ENCODE data around the gene WNT10A. TPM values are rescaled to one million over a fixed set of nuclear protein-coding genes. Genes with fewer than 3 reads are reported as not detected.
"Not testable (repeated sequence)": the region's sequence is repeated elsewhere in the genome, so short reads cannot be mapped to it uniquely, and the experiment has no call there.

WNT10A gene
- total RNA-seq, 1 experiment from 2014 or later: 0.10 TPM

DNA sequence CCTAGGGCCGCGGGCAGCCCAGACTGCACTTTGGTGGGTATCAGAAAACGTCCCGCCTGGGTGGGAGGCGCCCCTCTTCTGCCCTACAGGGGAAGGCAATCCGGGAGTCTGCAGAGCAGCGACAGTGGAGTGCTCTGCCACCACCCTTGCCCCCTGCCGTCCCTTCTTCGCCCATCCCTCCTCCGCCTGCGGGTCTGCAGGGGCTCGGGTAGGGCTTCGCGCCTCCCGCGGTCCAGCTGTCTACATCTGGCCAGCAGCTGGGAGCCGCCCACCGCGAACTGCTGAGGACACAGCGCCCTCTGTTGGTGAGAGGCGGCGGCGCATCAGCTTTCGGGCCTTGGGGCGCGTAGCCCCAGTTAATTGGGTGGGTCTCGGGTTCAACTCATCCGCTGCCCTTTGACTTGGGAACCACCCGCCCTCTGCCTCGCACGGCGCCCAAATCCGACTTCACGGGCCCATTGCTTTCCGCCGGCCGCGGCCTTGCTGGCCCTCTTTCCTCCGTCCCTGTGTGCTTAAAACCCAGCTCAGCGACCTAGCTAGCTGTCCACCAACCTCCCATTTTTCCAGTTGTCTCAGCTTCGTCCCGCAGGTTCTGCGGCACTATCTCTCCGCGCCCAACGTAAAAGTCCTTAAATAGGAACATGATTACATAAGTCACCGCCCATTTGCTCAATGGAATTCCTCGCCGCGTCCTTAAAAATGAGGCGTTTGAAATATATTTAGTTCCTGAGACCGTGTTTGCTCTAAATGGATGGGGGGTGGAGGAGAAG is 17.6 kb downstream of the WNT10A start:
- no peaks in the 10 kb centered on the region for H3K9me3 ChIP-seq (replicated peaks)
- no peaks in the 10 kb centered on the region; the same call in 1 of the 2 replicates for H3K27me3 ChIP-seq
- peaks cover 38% of the 10 kb centered on the region for H3K4me1 ChIP-seq
- H3K4me3 ChIP-seq: no peak overlapping the region
- no peaks in the 10 kb centered on the region for H3K36me3 ChIP-seq
- no peak overlapping the region for H3K27ac ChIP-seq
- DNase-seq: peak; percentile 64 to 80

DNA sequence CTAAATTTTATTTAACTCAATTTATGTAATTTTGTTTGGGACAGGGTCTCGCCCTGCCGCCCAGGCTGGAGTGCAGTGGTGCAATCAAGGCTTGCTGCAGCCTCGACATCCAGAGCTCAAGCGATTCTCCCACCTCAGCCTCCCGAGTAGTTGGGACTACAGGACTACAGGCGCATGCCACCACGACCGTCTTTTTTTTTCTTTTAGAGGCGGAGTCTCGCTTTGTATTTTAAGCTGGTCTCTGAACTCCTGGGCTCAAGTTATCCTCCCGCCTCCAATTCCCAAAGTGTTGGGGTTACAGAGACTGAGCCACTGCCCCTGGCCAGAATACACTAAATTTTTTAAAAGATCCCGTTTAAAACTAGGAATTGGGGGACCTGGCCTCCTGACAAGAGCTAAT is 18.5 kb downstream of the WNT10A start:
- no peaks in the 10 kb centered on the region; the same call in 1 of the 2 replicates for H3K27me3 ChIP-seq
- H3K4me3 ChIP-seq: no peak overlapping the region
- H3K27ac ChIP-seq: no peak overlapping the region
- peaks cover 31% of the 10 kb centered on the region for H3K4me1 ChIP-seq
- no peak for DNase-seq
- H3K9me3 ChIP-seq (replicated peaks): no peaks in the 10 kb centered on the region
- no peaks in the 10 kb centered on the region for H3K36me3 ChIP-seq

GRCh38 chr2:218902427-218902826 is 21.8 kb downstream of the WNT10A start:
- Histone ChIP-seq H3K27ac (no peak overlapping the region), H3K9me3 (replicated peaks) (no peaks in the 10 kb centered on the region), H3K27me3 (peaks cover 2% of the 10 kb centered on the region; the same call in 1 of the 2 replicates), H3K4me1 (peaks cover 10% of the 10 kb centered on the region), H3K4me3 (no peak overlapping the region), H3K36me3 (no peaks in the 10 kb centered on the region)
- no peak for DNase-seq

DNA sequence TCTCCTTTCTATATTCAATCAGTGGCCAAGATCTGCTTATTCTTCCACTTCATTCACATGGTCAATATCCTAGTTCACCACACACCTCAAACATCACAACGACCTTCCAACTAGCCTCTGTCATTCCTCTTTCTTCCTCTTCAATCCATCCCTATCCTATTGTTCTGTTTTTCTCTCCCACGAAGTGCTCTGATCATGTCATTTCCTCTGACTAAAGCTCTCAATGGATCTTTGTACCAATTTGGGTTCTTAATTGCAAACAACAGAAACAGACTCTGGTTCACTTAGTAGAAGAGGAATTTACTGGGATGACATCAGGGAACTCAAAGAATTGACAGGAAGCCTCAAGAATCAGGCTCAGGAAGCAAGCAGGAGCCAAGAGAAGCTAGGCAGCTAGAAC is 23.5 kb downstream of the WNT10A start:
- no peaks in the 10 kb centered on the region for H3K36me3 ChIP-seq
- H3K27ac ChIP-seq: no peak overlapping the region
- 0 out of 2 replicates have a peak, but pooled peaks cover 5% of the 10 kb centered on the region for H3K4me1 ChIP-seq
- peaks cover 2% of the 10 kb centered on the region; the same call in 1 of the 2 replicates for H3K27me3 ChIP-seq
- no peaks in the 10 kb centered on the region for H3K9me3 ChIP-seq (replicated peaks)
- no peak for DNase-seq
- H3K4me3 ChIP-seq: no peak overlapping the region

DNA sequence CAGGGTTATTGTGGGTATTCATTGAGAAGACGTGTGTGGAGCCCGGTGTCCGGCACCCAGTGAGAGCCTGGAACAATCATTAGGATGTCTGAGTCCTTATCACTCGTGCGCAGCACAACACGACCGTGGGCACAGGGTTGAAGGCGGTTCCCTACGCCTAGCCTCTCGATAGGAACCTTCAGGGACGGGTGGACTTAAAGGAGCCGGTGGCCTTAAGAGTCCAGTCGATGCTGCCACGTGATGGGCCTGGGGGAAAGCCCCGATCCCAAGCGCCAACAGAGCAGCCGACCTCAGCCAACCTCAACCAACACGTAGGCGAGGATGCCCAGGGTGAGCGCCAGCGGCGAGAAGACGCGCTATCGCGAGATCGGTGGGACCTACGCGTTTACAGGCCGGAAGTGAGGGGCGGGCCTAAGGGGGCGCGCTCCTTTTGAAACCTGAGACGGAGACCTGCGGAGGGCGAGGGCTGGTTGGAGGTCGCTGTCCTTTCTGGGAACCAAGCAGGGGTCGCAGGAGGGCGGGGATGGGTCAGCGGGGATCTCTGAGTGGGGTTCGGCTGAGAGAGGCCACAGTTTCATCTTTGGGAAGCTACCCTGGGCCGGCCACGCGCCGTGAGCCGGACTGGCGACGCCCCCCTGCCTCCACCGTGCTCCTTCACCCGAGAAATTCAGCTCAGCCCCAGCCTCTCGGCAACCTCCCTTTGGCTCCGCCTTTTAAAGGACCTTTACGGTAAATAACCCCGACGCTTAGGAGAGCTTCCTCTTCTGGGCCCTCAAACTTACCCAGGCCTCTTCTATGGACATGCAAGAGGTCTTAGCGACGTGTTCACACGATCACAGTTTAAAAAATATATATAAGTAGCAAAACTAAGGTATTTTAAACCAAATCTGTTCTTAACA is 28.3 kb downstream of the WNT10A start:
- Histone ChIP-seq H3K27ac (peak overlapping the region; percentile 64), H3K4me3 (peak overlapping the region; percentile 68), H3K4me1 (0 out of 2 replicates have a peak, but pooled peaks cover 5% of the 10 kb centered on the region), H3K27me3 (0 out of 2 replicates have a peak, but pooled peaks cover 2% of the 10 kb centered on the region), H3K36me3 (no peaks in the 10 kb centered on the region), H3K9me3 (replicated peaks) (no peaks in the 10 kb centered on the region)
- DNase-seq: peak; percentile 88 to 93

- Histone ChIP-seq H3K4me3 (no peak overlapping the region), H3K4me1 (0 out of 2 replicates have a peak, but pooled peaks cover 5% of the 10 kb centered on the region), H3K36me3 (no peaks in the 10 kb centered on the region), H3K27ac (no peak overlapping the region), H3K27me3 (no peaks in the 10 kb centered on the region), H3K9me3 (replicated peaks) (no peaks in the 10 kb centered on the region)
- no peak for DNase-seq
These were observed 30.1 kb downstream of the WNT10A start for GRCh38 chr2:218910741-218911140.

- DNase-seq: no peak
- no peaks in the 10 kb centered on the region; the same call in 1 of the 2 replicates for H3K9me3 ChIP-seq (replicated peaks)
- no peaks in the 10 kb centered on the region; the same call in 1 of the 2 replicates for H3K27me3 ChIP-seq
- H3K27ac ChIP-seq: no peak overlapping the region
- no peaks in the 10 kb centered on the region for H3K4me1 ChIP-seq
- no peak overlapping the region for H3K4me3 ChIP-seq
- no peaks in the 10 kb centered on the region for H3K36me3 ChIP-seq
These were observed 39.9 kb downstream of the WNT10A start for GRCh38 chr2:218920504-218920903.

- no peak overlapping the region for H3K27ac ChIP-seq
- no peaks in the 10 kb centered on the region for H3K27me3 ChIP-seq
- H3K4me1 ChIP-seq: no peaks in the 10 kb centered on the region
- H3K9me3 ChIP-seq (replicated peaks): no peaks in the 10 kb centered on the region; the same call in 1 of the 2 replicates
- no peak for DNase-seq
- no peak overlapping the region for H3K4me3 ChIP-seq
- H3K36me3 ChIP-seq: no peaks in the 10 kb centered on the region
These were observed 44.1 kb downstream of the WNT10A start for GRCh38 chr2:218924757-218925156.

DNA sequence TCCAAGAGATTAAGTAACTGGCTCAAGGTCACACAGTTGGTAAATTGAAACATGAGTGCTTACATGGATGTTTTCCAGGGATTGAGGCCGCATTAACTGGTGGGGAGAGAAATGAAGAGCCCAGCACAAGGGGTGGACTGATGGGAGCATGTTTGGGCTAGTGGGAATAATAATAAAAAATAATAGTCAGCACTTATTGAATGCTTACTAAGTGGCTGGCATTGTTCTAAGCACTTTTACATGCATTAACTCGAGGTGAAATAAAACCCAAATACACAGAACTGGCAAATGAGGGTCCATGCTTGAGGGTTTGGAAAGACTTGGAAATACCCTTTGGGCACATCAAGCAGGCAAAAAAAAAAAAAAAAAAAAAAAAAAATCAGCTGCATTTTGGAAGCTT is 44.8 kb downstream of the WNT10A start:
- no peaks in the 10 kb centered on the region for H3K4me1 ChIP-seq
- H3K4me3 ChIP-seq: no peak overlapping the region
- H3K27ac ChIP-seq: no peak overlapping the region
- no peaks in the 10 kb centered on the region; the same call in 1 of the 2 replicates for H3K9me3 ChIP-seq (replicated peaks)
- DNase-seq: no peak
- H3K27me3 ChIP-seq: no peaks in the 10 kb centered on the region
- no peaks in the 10 kb centered on the region for H3K36me3 ChIP-seq

GRCh38 chr2:218927422-218927821 is 46.8 kb downstream of the WNT10A start:
- Histone ChIP-seq H3K9me3 (replicated peaks) (no peaks in the 10 kb centered on the region; the same call in 1 of the 2 replicates), H3K27ac (no peak overlapping the region), H3K4me1 (no peaks in the 10 kb centered on the region), H3K27me3 (no peaks in the 10 kb centered on the region), H3K4me3 (no peak overlapping the region), H3K36me3 (no peaks in the 10 kb centered on the region)
- DNase-seq: no peak

GRCh38 chr2:218927876-218928275 is 47.2 kb downstream of the WNT10A start:
- Histone ChIP-seq H3K36me3 (no peaks in the 10 kb centered on the region), H3K4me3 (no peak overlapping the region), H3K27ac (no peak overlapping the region), H3K27me3 (no peaks in the 10 kb centered on the region), H3K9me3 (replicated peaks) (no peaks in the 10 kb centered on the region; the same call in 1 of the 2 replicates), H3K4me1 (no peaks in the 10 kb centered on the region)
- no peak for DNase-seq

- H3K4me1 ChIP-seq; H3K36me3 ChIP-seq; H3K27ac ChIP-seq; H3K27me3 ChIP-seq; H3K4me3 ChIP-seq; DNase-seq; H3K9me3 ChIP-seq (replicated peaks): not testable (repeated sequence)
These were observed 49.8 kb downstream of the WNT10A start for GRCh38 chr2:218930488-218930887.

GRCh38 chr2:218931751-218932150 is 51.1 kb downstream of the WNT10A start:
- H3K36me3 ChIP-seq; H3K27me3 ChIP-seq; H3K9me3 ChIP-seq (replicated peaks); H3K4me3 ChIP-seq; H3K4me1 ChIP-seq; H3K27ac ChIP-seq; DNase-seq: not testable (repeated sequence)

Data from SJCRH30 (cell line).